Muscle layer of duodenum (tissue), 2 donors: Measurements from ENCODE around the gene DMRT2.

Experiments used
- H3K27ac ChIP-seq: one replicate; pipeline ENCODE4 v1.7.0; 2013; ENCODE audit warnings: mild to moderate bottlenecking, low read length
- H3K27me3 ChIP-seq: one replicate; pipeline ENCODE4 v1.7.0; 2013; ENCODE audit warnings: low read depth, mild to moderate bottlenecking, control low read depth, low read length
- H3K36me3 ChIP-seq, 2 donors: one replicate each; pipeline ENCODE4 v1.7.0; 2013; ENCODE audit warnings: low read length in 2 of 2, control low read depth in 1 of 2, mild to moderate bottlenecking in 1 of 2; ENCODE audit not compliant: insufficient read depth in 2 of 2, control insufficient read depth in 1 of 2
- H3K4me1 ChIP-seq, 2 donors: one replicate each; pipeline ENCODE4 v1.7.0; 2013; ENCODE audit warnings: low read length in 2 of 2, mild to moderate bottlenecking in 2 of 2, control low read depth in 1 of 2, moderate library complexity in 1 of 2; ENCODE audit not compliant: insufficient read depth in 2 of 2, control insufficient read depth in 1 of 2
- H3K4me3 ChIP-seq, 2 donors: one replicate each; pipeline ENCODE4 v1.7.0; 2013; ENCODE audit warnings: low read length in 2 of 2, low read depth in 1 of 2, mild to moderate bottlenecking in 1 of 2
- H3K9me3 ChIP-seq, 2 donors: one replicate each; pipeline ENCODE4 v1.7.0; 2013; ENCODE audit warnings: low read length in 2 of 2, control low read depth in 1 of 2, mild to moderate bottlenecking in 1 of 2; ENCODE audit not compliant: control insufficient read depth in 1 of 2
- donor health status: healthy.

Gene DMRT2

GRCh38 chr9:1024112-1024511 lies 26.0 kb upstream of the DMRT2 start:
- Histone ChIP-seq H3K27me3 (no peaks in the 10 kb centered on the region), H3K9me3 (peaks cover 8 to 16% of the 10 kb centered on the region in 2 donors), H3K27ac (no peak overlapping the region), H3K4me3 (no peak overlapping the region), H3K36me3 (no peaks in the 10 kb centered on the region), H3K4me1 (no peaks in the 10 kb centered on the region)

- Histone ChIP-seq H3K4me3 (no peak overlapping the region), H3K27me3 (no peaks in the 10 kb centered on the region), H3K27ac (no peak overlapping the region), H3K4me1 (no peaks in the 10 kb centered on the region), H3K36me3 (no peaks in the 10 kb centered on the region), H3K9me3 (peaks cover 8 to 16% of the 10 kb centered on the region in 2 donors)
Measured at GRCh38 chr9:1025131-1025530, 25.0 kb upstream of the DMRT2 start.

GRCh38 chr9:1026219-1026618 lies 23.9 kb upstream of the DMRT2 start:
- peaks cover 8 to 16% of the 10 kb centered on the region in 2 donors for H3K9me3 ChIP-seq
- no peaks in the 10 kb centered on the region for H3K27me3 ChIP-seq
- H3K4me3 ChIP-seq, result no peak overlapping the region
- H3K27ac ChIP-seq, result no peak overlapping the region
- H3K4me1 ChIP-seq, result no peaks in the 10 kb centered on the region
- H3K36me3 ChIP-seq, result no peaks in the 10 kb centered on the region

- Histone ChIP-seq H3K4me1 (no peaks in the 10 kb centered on the region), H3K4me3 (no peak overlapping the region), H3K27me3 (peaks cover 12% of the 10 kb centered on the region), H3K27ac (no peak overlapping the region), H3K9me3 (no peaks in the 10 kb centered on the region), H3K36me3 (no peaks in the 10 kb centered on the region)
Measured at GRCh38 chr9:1028501-1029190, 21.5 kb upstream of the DMRT2 start.

- no peaks in the 10 kb centered on the region for H3K4me1 ChIP-seq
- H3K27me3 ChIP-seq, result peaks cover 23% of the 10 kb centered on the region
- no peak overlapping the region for H3K27ac ChIP-seq
Measured at GRCh38 chr9:1031951-1032601, 18.1 kb upstream of the DMRT2 start.

GRCh38 chr9:1034271-1034670 lies 15.9 kb upstream of the DMRT2 start:
- Histone ChIP-seq H3K9me3 (no peaks in the 10 kb centered on the region), H3K36me3 (no peaks in the 10 kb centered on the region), H3K27me3 (peaks cover 28% of the 10 kb centered on the region), H3K4me3 (no peak overlapping the region), H3K4me1 (no peaks in the 10 kb centered on the region), H3K27ac (no peak overlapping the region)

More at GRCh38 chr9:1031951-1032601, 18.1 kb upstream of the DMRT2 start:
- no peaks in the 10 kb centered on the region for H3K36me3 ChIP-seq
- no peak overlapping the region for H3K4me3 ChIP-seq
- no peaks in the 10 kb centered on the region for H3K9me3 ChIP-seq

GRCh38 chr9:1039589-1039988 lies 10.6 kb upstream of the DMRT2 start:
- Histone ChIP-seq H3K4me3 (no peak overlapping the region), H3K27me3 (peaks cover 52% of the 10 kb centered on the region), H3K36me3 (no peaks in the 10 kb centered on the region), H3K9me3 (no peaks in the 10 kb centered on the region), H3K27ac (no peak overlapping the region), H3K4me1 (peaks cover 0 to 12% of the 10 kb centered on the region in 2 donors)

GRCh38 chr9:1042466-1042865 lies 7.7 kb upstream of the DMRT2 start:
- Histone ChIP-seq H3K9me3 (no peaks in the 10 kb centered on the region), H3K4me3 (no peak overlapping the region), H3K27ac (no peak overlapping the region), H3K27me3 (peaks cover 65% of the 10 kb centered on the region), H3K36me3 (no peaks in the 10 kb centered on the region), H3K4me1 (peaks cover 0 to 30% of the 10 kb centered on the region in 2 donors)

GRCh38 chr9:1044643-1045042 lies 5.5 kb upstream of the DMRT2 start:
- Histone ChIP-seq H3K4me1 (peaks cover 6 to 40% of the 10 kb centered on the region in 2 donors), H3K27me3 (peaks cover 76% of the 10 kb centered on the region), H3K9me3 (no peaks in the 10 kb centered on the region), H3K36me3 (no peaks in the 10 kb centered on the region), H3K27ac (no peak overlapping the region), H3K4me3 (no peak overlapping the region)

GRCh38 chr9:1046639-1047572 lies 3.3 kb upstream of the DMRT2 start:
- Histone ChIP-seq H3K9me3 (no peaks in the 10 kb centered on the region), H3K4me3 (peak overlapping the region; percentile 67 to 75), H3K36me3 (no peaks in the 10 kb centered on the region), H3K27me3 (peaks cover 82% of the 10 kb centered on the region), H3K27ac (no peak overlapping the region), H3K4me1 (peaks cover 12 to 60% of the 10 kb centered on the region in 2 donors)

- peak overlapping the region; percentile 67 to 75 for H3K4me3 ChIP-seq
- peaks cover 82% of the 10 kb centered on the region for H3K27me3 ChIP-seq
- no peak overlapping the region for H3K27ac ChIP-seq
- H3K36me3 ChIP-seq, result no peaks in the 10 kb centered on the region
- H3K9me3 ChIP-seq, result no peaks in the 10 kb centered on the region
- peaks cover 12 to 61% of the 10 kb centered on the region in 2 donors for H3K4me1 ChIP-seq
Measured at GRCh38 chr9:1047591-1048230, 2.4 kb upstream of the DMRT2 start.
